CD4-positive, alpha-beta T cell treated with Interleukin-17A for 1 hour (primary cell): ENCODE data around the gene NSD2.

Experiments
- DNase-seq: peaks from one replicate; pipeline ENCODE4 v3.0.0-alpha.2; 2020

Gene NSD2

GRCh38 chr4:1971456-1972200, 100.4 kb downstream of the NSD2 start:
- DNase-seq = no peak

GRCh38 chr4:1972414-1972813, 101.2 kb downstream of the NSD2 start:
- DNase-seq = no peak

GRCh38 chr4:1973218-1973617, 102.0 kb downstream of the NSD2 start:
- DNase-seq = no peak

GRCh38 chr4:1973661-1974060, 102.5 kb downstream of the NSD2 start:
- no peak for DNase-seq

- no peak for DNase-seq
These were observed 103.6 kb downstream of the NSD2 start for GRCh38 chr4:1974840-1975239.

- no peak for DNase-seq
These were observed 104.2 kb downstream of the NSD2 start for GRCh38 chr4:1975391-1975801.

- no peak for DNase-seq
These were observed 104.7 kb downstream of the NSD2 start for GRCh38 chr4:1975880-1976279.

- no peak for DNase-seq
These were observed 105.5 kb downstream of the NSD2 start for GRCh38 chr4:1976416-1977352.

GRCh38 chr4:1978226-1978625, 107.0 kb downstream of the NSD2 start:
- no peak for DNase-seq

- no peak for DNase-seq
These were observed 107.7 kb downstream of the NSD2 start for GRCh38 chr4:1978741-1979476.

GRCh38 chr4:1979477-1980196, 108.4 kb downstream of the NSD2 start:
- DNase-seq = no peak

- DNase-seq = no peak
These were observed 109.4 kb downstream of the NSD2 start for GRCh38 chr4:1980561-1981041.

GRCh38 chr4:1981251-1982058, 110.3 kb downstream of the NSD2 start:
- peak; percentile 3 for DNase-seq

- DNase-seq = no peak
These were observed 111.2 kb downstream of the NSD2 start for GRCh38 chr4:1982124-1983052.

- no peak for DNase-seq
These were observed 112.1 kb downstream of the NSD2 start for GRCh38 chr4:1983053-1983845.

- no peak for DNase-seq
These were observed 112.7 kb downstream of the NSD2 start for GRCh38 chr4:1983846-1984405.

- DNase-seq = no peak
These were observed 113.4 kb downstream of the NSD2 start for GRCh38 chr4:1984406-1985191.

GRCh38 chr4:1985294-1985693, 114.1 kb downstream of the NSD2 start:
- no peak for DNase-seq
